H1 (cell line): ENCODE measurements around the gene NSUN4. TPM values are rescaled to one million over a fixed set of nuclear protein-coding genes. Genes with fewer than 3 reads are reported as not detected.

Experiments used
- JUND ChIP-seq: IDR thresholded peaks from 2 replicates; pipeline ENCODE4 v1.6.1; 2011; ENCODE audit warnings: mild to moderate bottlenecking, improper control_type of control experiment, low read length
- POLR2A ChIP-seq, 2 experiments: IDR thresholded peaks; 1 replicate in 1 of 2; 2 replicates in 1 of 2; pipeline ENCODE4 v1.6.1; 2011; ENCODE audit warnings: low read depth in 2 of 2, low read length in 2 of 2, mild to moderate bottlenecking in 2 of 2; ENCODE audit errors: control extremely low read depth in 1 of 2
- POU5F1 ChIP-seq: IDR thresholded peaks from 2 replicates; pipeline ENCODE4 v1.6.1; 2011; ENCODE audit warnings: low read depth, mild to moderate bottlenecking, low read length, moderate library complexity
- RFX5 ChIP-seq: IDR thresholded peaks from 2 replicates; pipeline ENCODE4 v1.6.1; 2011; ENCODE audit warnings: low read depth, low read length, improper control_type of control experiment, borderline replicate concordance
- SAP30 ChIP-seq: fragments of 300-600 bp; sonication (generic); IDR thresholded peaks from 2 replicates; pipeline ENCODE4 v1.7.1; 2012; ENCODE audit warnings: low read length, moderate library complexity, mild to moderate bottlenecking, inconsistent platforms; ENCODE audit not compliant: insufficient read depth, insufficient replicate concordance
- SRF ChIP-seq: IDR thresholded peaks from 2 replicates; pipeline ENCODE4 v1.6.1; 2011; ENCODE audit warnings: mild to moderate bottlenecking, low read depth, low read length, moderate library complexity
- YY1 ChIP-seq: IDR thresholded peaks from 2 replicates; pipeline ENCODE4 v1.6.1; 2011; ENCODE audit warnings: low read depth, mild to moderate bottlenecking, low read length
- polyA plus RNA-seq, 7 experiments: library from polyadenylated mRNA; depleted of rRNA in 3 of 7; stranded (reverse) in 5 of 7; unstranded in 2 of 7; fragments of >200 nt in 5 of 7; fragments of 200-250 nt in 2 of 7; gene quantifications; 1 replicate in 5 of 7; 2 replicates in 1 of 7; 4 replicates in 1 of 7; pipeline versions ENCODE4 v1.2.1 to v1.2.3, GENCODE V29; 2011 to 2013; ENCODE audit warnings: missing spikeins in 2 of 7, mixed read lengths in 2 of 7
- total RNA-seq: library from RNA; stranded (reverse); fragmentation: NEBNext Ultra II Directional; extraction: Animal tissue kit (Norgen Biotek cat#: 25700); gene quantifications from 2 replicates; pipeline ENCODE4 v1.2.1, GENCODE V29; 2021
- TF ChIP-seq, protein P1 (sequence below): fragments of 300-600 bp; sonication (generic); IDR thresholded peaks from 2 replicates; pipeline ENCODE4 v1.7.1; 2012; ENCODE audit warnings: low read length, moderate library complexity, mild to moderate bottlenecking, inconsistent platforms; ENCODE audit not compliant: insufficient replicate concordance
- TF ChIP-seq, protein P2 (sequence below): IDR thresholded peaks from 2 replicates; pipeline ENCODE4 v1.6.1; 2011; ENCODE audit warnings: low read length, improper control_type of control experiment

The NSUN4 gene
- total and polyA plus RNA-seq, 2 of the 8 experiments (the other 6 are each of a cell fraction or from before 2014, with no cell fraction given): 9.7 to 15.7 TPM

DNA sequence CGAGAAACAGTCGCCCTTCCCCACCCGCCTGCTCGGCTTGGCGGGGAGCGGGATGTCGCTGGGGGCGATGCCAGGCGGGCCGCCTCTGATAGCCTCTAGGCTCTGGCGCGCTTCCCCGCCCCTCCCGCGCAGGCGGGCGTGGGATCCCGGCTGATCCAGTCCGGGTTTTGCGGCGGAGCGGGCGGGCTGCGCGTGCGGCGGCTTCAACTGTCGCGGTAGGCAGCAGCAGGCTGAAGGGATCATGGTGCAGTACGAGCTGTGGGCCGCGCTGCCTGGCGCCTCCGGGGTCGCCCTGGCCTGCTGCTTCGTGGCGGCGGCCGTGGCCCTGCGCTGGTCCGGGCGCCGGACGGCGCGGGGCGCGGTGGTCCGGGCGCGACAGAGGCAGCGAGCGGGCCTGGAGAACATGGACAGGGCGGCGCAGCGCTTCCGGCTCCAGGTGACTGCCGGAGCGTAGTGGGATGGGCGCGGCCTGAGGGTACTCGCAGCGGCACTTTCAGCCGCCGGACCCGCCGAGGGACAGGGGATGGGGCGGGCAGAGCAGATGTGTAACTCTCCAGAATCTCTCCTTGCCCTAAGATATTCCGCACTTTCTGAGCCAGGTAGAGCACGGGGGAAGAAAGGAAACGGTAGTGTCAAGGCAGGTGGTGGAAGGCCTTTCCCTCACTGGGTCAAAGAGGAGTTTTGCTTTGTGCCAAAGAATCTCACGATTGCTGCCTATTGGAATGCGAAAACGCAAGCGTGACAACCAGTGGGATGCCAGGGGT is 53.7 kb downstream of the NSUN4 start, which contains the start of gene FAAH (continued):
- TF ChIP-seq, protein P1, sequence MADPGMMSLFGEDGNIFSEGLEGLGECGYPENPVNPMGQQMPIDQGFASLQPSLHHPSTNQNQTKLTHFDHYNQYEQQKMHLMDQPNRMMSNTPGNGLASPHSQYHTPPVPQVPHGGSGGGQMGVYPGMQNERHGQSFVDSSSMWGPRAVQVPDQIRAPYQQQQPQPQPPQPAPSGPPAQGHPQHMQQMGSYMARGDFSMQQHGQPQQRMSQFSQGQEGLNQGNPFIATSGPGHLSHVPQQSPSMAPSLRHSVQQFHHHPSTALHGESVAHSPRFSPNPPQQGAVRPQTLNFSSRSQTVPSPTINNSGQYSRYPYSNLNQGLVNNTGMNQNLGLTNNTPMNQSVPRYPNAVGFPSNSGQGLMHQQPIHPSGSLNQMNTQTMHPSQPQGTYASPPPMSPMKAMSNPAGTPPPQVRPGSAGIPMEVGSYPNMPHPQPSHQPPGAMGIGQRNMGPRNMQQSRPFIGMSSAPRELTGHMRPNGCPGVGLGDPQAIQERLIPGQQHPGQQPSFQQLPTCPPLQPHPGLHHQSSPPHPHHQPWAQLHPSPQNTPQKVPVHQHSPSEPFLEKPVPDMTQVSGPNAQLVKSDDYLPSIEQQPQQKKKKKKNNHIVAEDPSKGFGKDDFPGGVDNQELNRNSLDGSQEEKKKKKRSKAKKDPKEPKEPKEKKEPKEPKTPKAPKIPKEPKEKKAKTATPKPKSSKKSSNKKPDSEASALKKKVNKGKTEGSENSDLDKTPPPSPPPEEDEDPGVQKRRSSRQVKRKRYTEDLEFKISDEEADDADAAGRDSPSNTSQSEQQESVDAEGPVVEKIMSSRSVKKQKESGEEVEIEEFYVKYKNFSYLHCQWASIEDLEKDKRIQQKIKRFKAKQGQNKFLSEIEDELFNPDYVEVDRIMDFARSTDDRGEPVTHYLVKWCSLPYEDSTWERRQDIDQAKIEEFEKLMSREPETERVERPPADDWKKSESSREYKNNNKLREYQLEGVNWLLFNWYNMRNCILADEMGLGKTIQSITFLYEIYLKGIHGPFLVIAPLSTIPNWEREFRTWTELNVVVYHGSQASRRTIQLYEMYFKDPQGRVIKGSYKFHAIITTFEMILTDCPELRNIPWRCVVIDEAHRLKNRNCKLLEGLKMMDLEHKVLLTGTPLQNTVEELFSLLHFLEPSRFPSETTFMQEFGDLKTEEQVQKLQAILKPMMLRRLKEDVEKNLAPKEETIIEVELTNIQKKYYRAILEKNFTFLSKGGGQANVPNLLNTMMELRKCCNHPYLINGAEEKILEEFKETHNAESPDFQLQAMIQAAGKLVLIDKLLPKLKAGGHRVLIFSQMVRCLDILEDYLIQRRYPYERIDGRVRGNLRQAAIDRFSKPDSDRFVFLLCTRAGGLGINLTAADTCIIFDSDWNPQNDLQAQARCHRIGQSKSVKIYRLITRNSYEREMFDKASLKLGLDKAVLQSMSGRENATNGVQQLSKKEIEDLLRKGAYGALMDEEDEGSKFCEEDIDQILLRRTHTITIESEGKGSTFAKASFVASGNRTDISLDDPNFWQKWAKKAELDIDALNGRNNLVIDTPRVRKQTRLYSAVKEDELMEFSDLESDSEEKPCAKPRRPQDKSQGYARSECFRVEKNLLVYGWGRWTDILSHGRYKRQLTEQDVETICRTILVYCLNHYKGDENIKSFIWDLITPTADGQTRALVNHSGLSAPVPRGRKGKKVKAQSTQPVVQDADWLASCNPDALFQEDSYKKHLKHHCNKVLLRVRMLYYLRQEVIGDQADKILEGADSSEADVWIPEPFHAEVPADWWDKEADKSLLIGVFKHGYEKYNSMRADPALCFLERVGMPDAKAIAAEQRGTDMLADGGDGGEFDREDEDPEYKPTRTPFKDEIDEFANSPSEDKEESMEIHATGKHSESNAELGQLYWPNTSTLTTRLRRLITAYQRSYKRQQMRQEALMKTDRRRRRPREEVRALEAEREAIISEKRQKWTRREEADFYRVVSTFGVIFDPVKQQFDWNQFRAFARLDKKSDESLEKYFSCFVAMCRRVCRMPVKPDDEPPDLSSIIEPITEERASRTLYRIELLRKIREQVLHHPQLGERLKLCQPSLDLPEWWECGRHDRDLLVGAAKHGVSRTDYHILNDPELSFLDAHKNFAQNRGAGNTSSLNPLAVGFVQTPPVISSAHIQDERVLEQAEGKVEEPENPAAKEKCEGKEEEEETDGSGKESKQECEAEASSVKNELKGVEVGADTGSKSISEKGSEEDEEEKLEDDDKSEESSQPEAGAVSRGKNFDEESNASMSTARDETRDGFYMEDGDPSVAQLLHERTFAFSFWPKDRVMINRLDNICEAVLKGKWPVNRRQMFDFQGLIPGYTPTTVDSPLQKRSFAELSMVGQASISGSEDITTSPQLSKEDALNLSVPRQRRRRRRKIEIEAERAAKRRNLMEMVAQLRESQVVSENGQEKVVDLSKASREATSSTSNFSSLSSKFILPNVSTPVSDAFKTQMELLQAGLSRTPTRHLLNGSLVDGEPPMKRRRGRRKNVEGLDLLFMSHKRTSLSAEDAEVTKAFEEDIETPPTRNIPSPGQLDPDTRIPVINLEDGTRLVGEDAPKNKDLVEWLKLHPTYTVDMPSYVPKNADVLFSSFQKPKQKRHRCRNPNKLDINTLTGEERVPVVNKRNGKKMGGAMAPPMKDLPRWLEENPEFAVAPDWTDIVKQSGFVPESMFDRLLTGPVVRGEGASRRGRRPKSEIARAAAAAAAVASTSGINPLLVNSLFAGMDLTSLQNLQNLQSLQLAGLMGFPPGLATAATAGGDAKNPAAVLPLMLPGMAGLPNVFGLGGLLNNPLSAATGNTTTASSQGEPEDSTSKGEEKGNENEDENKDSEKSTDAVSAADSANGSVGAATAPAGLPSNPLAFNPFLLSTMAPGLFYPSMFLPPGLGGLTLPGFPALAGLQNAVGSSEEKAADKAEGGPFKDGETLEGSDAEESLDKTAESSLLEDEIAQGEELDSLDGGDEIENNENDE: no peak
- TF ChIP-seq, protein P2, sequence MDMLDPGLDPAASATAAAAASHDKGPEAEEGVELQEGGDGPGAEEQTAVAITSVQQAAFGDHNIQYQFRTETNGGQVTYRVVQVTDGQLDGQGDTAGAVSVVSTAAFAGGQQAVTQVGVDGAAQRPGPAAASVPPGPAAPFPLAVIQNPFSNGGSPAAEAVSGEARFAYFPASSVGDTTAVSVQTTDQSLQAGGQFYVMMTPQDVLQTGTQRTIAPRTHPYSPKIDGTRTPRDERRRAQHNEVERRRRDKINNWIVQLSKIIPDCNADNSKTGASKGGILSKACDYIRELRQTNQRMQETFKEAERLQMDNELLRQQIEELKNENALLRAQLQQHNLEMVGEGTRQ: no peak
- TF ChIP-seq JUND (no peak), YY1 (no peak), SAP30 (peak; percentile 83), SRF (no peak), POU5F1 (no peak), POLR2A (IDR thresholded peaks at IDR 0.05; ENCODE audit: control extremely low read depth in 1 of 2, low read depth in 2 of 2, low read length in 2 of 2) (peak in 1 of 2 experiments; percentile 43; a peak in 1 of 3 replicates), RFX5 (no peak)
